ENCODE results near the gene DIP2B.
"Not testable (repeated sequence)": the region's sequence is repeated elsewhere in the genome, so short reads cannot be mapped to it uniquely, and the experiment has no call there.

Gene DIP2B, protein sequence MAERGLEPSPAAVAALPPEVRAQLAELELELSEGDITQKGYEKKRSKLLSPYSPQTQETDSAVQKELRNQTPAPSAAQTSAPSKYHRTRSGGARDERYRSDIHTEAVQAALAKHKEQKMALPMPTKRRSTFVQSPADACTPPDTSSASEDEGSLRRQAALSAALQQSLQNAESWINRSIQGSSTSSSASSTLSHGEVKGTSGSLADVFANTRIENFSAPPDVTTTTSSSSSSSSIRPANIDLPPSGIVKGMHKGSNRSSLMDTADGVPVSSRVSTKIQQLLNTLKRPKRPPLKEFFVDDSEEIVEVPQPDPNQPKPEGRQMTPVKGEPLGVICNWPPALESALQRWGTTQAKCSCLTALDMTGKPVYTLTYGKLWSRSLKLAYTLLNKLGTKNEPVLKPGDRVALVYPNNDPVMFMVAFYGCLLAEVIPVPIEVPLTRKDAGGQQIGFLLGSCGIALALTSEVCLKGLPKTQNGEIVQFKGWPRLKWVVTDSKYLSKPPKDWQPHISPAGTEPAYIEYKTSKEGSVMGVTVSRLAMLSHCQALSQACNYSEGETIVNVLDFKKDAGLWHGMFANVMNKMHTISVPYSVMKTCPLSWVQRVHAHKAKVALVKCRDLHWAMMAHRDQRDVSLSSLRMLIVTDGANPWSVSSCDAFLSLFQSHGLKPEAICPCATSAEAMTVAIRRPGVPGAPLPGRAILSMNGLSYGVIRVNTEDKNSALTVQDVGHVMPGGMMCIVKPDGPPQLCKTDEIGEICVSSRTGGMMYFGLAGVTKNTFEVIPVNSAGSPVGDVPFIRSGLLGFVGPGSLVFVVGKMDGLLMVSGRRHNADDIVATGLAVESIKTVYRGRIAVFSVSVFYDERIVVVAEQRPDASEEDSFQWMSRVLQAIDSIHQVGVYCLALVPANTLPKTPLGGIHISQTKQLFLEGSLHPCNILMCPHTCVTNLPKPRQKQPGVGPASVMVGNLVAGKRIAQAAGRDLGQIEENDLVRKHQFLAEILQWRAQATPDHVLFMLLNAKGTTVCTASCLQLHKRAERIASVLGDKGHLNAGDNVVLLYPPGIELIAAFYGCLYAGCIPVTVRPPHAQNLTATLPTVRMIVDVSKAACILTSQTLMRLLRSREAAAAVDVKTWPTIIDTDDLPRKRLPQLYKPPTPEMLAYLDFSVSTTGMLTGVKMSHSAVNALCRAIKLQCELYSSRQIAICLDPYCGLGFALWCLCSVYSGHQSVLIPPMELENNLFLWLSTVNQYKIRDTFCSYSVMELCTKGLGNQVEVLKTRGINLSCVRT (N-terminal part only)

DNA sequence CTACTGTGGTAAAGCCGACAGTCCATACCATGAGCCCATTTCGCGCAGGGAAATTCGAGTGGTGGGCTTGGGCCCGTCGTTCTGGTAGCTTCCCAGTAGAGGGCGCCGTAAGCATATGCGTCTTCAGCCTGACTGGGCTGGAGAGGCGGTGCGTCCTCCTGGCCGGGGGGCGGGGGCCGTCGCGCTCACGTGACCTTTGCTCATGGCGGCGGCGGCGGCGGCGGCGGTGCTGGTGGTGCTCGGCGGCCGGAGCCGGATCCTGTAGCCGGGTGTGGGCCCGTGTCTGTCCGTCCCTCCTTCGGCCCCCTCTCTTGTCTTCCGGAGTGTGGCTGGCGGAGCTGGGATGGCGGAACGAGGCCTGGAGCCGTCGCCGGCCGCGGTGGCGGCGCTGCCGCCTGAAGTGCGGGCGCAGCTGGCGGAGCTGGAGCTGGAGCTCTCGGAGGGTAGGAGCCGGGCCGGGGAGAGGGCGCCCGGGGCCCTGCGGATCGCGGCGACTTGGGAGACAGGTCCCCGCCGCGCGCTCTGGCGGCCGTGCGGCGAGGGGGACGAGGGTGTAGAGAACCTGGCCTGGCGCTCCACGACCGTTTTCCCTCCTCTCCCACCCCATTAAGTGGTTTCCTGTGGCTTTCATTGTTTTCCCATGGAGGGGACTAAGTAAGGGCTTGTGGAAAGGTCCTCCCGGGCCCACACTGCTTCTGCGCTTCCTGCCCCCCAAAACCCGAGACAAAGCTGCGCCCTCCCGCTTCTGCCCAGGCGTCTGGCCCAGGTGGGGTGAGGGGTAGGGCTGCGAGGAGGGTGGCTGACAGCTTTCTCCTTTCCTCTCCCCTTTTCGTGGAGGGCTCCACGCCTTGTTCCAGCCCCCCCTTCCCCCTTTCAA, at the start of gene DIP2B:
TSS of gene DIP2B (plus strand) at position 188 of the 877 bp plus-strand sequence. CDS start at position 344, 156 bp downstream.
- peak; percentile 95 for DNase-seq

DNA sequence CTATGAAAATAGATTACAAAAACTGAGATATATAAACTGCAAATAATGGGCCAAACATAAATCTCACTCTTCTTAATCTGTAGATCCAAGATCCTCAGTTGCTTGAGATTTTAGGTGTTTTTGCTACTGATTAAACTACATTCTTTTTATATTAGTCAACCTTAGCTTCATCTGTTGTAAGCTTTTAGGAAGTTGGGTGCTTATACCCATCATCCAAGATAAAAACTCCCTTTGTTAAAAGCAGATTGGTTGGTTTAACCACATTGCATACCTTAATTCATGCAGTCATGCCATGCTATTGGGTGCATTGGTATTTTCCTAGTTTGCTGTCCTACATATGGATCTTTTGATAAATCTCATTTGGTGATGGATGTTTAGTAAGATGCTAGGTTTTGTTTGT, 46.2 kb upstream of the DIP2B start:
- no peak for DNase-seq

DNA sequence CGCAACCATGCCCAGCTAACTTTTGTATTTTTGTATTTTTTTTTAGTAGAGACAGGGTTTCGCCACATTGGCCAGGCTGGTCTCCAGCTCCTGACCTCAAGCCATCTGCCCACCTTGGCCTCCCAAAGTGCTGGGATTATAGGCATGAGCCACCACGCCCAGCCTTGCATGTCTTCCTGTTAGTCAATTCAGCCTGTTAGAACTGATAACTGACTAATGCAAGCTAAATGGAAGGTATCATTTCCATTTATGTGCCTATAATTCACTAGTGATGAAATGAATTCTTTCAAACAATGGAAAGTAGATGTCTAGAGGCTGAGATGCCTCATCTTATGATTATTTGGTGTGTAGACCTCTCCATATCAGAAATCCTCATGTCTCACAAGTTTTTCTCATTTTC, 37.3 kb upstream of the DIP2B start:
- no peak for DNase-seq

DNA sequence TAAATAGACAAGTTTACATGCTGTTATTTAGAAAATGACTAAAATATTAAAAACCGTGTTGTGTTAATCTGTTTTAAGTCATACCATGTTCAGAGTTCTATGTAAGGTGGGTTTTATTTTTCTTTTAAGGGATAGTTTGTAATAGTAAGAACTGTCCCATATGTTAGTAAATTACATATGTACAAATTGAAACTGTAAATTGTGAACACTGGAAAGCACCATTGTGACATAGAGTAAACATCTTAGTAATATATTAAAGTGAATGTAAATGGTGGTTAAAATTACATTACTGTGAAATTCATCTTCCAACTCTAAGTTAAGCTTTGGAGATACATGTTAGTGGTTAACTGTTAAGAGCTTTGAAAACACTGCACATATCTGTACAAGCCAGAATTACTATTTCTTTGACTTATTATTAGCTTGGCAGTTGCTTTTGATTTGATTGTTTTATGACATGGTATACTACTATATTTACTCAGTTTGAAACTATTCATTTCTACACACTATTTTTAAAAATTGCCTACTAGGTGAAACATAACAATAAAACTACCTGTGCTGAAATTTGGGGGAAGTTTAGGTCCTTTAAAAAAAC, 27.4 kb upstream of the DIP2B start:
- DNase-seq, result no peak

DNA sequence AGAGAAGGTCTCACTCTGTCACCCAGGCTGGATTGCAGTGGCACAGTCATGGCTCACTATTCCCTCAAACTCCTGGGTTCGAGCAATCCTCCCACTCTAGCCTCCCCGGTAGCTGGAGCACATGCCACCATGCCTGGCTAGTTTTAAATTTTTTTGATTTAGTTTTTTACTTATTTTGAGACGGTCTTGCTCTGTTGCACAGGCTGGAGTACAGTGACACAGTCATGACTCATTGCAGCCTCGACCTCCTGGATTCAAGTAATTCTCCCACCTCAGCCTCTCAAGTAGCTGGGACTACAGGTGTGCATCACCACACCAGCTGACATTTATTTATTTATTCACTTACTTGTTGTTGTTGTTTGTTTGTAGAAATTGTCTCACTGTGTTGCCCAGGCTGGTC, 22.2 kb upstream of the DIP2B start:
- DNase-seq, result no peak

DNA sequence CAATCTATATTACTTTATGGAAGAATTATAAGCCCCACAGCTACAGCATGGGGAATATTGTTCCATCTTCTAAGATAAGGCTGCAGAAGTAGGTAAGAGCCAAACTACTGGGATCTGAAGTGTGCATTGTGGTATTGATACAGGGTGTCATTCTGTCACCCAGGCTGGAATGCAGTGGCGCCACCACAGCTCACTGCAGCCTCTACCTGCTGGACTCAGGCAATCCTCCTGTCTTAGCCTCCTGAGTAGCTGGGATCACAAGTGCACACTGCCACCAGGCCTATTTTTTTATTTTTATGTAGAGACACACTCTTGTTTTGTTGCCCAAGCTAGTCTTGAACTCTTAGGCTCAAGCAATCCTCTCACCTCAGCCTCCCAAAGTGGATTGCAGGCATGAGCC, 21.3 kb upstream of the DIP2B start:
- no peak for DNase-seq

DNA sequence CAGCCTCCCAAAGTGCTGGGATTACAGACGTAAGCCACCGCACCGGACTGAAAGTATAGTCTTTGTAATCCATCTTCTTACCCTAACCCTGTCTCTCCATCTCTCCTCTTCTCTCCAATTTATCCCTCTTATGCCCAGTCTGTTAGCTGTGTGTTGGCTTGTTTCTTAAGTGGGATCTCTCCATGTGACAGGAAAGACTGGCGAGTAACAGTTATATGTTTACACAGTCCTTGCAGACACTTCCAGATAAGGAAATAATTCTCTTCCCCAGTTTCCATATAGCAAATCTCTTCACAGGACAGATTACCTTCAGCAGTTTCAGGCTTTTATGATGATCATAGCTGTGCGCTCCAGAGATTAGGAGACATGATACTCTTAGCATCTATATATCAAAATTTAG, 16.0 kb upstream of the DIP2B start:
- no peak for DNase-seq

DNA sequence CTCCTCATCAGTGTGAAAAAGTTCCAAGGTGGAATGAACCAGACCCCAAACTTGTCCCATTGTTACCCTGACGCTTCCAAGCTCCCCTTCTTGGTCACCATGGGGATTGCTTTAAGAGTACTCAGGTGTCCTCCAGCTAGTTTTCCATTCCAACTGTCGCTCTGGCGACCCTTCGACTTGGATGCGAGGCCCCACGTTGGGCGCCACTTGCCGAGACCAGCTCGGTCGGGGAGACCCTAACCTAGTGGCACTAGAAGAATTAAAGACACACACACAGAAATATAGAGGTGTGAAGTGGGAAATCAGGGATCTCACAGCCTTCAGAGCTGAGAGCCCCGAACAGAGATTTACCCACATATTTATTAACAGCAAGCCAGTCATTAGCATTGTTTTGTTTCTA, 6.7 kb upstream of the DIP2B start:
- not testable (repeated sequence) for DNase-seq

DNA sequence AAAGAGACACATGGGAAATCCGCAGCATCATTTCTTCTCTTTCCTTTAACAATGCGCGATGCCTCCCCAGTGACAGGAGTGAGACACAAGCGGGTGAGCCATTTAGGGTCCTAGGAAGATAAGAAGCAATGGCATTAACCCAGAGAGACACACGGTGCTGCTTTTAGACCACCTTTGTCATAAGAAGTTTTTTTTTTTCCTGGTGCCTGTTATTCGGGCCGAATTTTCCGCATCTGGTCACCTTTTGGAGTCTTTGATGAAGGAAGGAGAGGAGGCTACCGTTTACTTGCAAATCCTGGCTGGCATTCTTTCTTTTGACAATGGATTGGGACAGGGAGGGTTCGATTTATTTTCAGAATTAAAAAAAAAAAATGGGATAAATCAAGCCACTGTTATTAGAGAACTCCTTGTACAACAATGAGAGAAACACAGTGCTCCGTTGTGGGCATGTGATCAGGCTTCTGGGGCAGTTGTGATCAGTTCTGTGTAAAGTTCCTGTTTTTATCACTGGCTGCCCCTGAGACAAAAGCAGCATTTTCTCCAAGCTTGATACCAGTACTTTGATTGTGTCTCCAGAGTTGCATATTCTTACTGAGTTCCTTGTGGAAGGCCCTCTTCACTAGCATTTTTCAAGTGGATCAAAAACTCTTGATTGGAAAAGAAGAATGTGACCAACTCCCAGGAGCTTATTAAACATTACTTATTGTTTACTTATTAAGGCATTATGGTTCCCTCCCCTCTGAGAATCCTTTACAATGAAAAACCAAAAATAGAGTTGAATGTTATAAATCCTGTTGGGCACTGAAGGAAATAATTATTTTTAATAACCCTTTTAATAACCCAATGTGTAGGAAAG, 1.1 kb downstream of the DIP2B start:
- DNase-seq, result no peak

DNA sequence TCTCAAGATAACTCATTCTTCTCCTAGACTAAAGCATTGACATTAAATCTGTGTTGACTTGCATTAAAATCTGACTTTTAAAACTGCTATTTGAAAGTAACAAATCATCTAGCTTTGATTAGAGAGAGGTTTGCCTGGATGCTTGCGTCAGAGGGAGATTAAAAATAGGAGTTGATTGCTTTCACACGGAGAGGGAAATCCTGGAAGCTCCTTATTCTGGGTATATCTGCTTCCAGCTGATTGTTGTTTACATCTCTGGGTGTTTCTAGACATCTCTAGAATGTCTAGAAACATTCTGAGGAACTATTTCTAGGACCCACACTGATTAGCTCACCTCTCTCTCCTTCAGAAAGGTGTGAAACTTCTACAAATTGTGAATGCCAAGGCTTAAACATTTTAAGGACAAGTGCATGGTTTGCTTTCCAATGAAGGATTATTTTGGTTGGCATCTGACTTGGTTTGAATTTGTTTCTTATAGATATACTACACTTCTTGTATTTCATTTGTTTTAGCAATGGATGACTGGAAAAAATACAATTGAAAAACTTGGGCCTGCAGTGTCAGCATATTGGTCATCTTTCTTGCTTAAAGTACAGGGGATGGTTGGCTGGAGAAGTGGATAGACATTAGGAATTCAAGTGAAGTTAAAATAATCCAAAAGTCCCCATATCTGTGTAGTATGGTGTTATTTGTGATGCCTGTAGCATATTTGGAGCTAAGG, 2.1 kb downstream of the DIP2B start:
- no peak for DNase-seq

DNA sequence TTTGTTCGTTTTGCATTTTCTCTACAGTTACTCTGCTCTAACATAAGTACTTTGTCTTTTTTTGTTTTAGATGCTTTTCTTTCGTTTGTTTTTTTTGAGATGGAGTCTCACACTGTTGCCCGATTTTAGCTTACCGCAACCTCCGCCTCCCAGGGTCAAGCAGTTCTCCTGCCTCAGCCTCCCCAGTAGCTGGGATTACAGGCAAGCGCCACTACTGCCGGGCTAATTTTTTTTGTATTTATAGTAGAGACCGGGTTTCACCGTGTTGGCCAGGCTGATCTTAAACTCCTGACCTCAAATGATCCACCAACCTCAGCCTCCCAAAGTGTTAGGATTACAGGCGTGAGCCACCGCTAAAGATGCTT, 2.7 kb downstream of the DIP2B start:
- no peak for DNase-seq

DNA sequence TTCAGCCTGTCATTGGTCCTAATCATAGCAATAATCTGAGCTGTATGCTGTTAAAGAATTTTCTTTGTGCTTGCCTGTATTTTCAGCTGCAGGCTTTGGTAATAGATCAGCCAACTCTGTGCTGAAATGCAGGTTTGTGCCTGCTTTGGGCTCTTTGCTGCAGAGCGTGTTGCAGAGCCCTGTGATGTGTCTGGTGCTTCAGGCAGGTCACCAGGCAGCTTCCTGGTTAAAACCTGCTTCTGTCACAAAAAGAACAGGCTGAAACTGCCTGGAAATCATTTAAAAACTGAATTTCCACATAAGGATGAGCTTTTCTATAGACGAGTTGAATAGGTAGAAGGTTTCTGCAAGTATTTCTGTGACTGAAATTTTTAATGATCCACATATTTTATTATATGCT, 3.1 kb downstream of the DIP2B start:
- no peak for DNase-seq

DNA sequence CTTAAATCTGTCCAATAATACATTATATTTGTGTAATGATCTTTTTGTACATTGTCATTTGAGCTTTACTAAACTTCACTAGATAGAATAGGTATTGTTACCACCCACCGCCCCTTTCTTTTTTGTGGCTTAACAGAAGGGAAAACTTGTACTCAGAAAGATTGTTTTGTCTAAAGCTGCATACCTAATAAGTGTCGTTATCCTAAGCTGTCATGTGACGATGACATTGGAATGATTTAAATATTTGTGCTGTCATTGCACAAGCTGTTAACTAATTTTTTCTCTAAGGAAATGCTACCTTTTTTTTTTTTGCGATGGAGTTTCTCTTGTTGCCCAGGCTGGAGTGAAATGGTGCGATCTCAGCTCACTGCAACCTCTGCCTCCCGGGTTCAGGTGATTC, 3.6 kb downstream of the DIP2B start:
- no peak for DNase-seq

DNA sequence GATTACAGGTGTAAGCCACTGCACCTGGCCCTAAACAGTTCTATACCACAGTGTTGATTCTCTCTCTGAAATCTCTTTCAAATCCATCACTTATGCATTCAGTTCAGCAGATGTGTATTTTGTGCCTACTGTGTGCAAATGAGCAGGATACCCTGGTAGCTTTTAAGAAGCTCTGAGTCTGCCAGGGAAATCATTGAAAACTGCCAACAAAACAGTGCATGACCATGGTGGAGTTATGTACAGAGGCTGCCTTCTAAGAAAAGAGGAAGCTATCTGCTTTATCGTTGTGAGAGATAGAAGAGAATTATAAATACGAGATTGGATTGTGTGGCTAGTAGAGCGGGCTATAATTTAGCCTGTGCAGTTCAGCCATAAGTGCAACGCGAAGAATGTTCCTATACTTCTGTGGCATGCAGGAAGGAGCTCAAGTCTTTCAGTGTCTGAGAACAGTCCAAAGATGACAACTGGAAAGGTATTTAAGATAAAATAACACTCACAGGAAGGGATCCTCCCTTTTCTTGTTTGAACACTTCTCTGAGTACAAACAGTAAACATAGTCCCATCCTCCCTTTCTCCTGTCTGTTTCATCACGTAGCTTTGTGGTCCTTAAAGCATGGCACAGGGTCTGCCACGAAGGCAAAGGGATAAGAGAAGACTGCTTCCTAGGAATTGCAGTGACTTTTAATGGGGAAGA, 4.3 kb downstream of the DIP2B start:
- DNase-seq, result no peak

DNA sequence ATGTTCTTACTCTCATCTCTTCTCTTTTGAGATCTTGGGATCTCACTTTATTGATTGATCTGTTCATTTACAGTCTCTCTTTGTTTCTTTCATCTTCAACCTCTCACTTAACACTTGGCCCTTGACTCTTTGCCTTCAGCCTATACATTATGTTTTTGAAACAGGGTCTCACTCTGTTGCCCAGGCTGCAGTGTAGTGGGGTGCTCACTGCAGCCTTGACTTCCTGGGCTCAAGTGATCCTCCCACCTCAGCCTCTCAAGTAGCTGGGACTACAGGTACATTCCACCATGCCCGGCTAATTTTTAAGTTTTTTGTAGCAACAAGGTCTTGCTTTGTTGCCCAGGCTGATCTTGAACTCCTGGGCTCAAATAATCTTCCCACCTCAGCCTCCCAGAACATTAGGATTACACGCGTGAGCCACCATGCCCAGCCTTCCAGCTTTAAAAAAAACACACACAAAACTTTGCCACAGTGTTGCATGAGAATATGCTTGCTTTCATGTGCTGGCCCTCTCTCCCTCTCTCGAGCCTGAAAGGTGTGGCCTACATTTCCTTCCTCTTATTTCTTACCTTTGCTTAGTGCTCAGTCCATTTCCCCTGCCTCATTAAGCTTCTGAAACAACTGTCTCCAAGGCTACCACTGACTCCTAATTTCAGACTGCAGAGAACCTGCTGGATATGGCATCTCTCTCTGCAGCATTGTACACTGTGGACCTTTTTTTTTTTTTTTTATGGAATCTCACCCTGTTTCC, 9.9 kb downstream of the DIP2B start:
- DNase-seq, result peak; percentile 20

DNA sequence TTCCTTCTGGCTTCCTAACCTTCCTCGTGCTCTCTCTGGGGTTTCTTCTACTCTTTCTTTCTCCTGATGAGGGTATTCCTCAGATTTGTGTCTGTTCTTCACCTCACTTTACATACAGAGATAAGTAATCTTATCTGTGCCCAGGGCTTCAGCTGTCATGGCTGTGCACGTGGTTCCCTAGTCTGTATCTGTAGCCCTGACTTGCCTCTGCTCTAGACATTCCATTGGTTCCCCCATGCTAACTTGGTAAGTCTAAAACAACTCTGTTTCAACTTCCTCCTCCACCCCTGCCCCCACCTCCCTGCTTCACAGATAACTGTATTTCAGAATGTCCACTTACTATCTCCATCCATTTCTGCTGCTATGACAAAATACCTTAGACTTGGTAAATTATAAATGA, 10.8 kb downstream of the DIP2B start:
- DNase-seq, result no peak

DNA sequence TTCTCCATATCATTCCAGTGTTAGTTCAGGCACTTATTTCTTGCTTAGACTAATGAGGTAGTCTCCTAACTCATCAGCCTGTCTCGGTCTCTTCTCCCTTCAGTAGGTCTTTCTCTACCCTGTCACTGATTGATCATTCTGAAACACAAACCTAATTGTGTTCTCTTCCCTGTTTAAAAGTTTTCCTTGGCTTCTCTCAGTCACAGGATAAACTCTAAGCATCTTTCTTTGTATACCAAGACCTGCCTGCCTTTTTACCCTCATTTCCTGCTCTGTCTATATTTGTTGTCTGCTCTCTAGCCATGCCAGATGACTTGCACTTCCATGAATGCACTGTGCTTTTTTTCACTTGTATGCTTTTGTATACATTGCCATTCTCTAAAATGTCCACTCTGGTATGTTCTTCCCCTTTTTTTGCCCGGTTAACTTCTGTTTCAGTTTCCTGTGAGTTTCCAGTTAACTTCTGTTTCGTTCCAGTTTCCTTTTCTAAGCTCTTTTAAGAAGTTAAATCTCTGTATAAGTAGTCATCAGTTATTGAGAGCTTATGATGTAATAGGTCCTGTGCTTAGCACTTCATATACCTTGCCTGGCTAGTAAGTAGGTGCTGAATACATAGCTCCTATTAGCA, 12.8 kb downstream of the DIP2B start:
- peak; percentile 14 for DNase-seq

DNA sequence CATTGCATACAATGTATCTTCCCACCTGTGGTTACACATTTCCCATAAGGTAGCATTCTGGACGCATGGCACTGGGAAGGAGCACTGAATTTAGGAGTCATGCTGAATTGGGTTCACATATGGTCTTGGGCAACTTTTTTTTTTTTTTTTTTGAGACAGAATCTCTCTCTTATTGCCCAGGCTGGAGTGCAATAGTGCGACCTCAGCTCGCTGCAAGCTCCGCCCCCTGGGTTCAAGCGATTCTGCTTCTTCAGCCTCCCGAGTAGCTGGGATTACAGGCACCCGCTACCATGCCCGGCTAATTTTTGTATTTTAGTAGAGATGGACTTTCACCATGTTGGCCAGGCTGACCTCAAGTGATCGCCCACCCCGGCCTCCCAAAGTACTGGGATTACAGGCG, 13.3 kb downstream of the DIP2B start:
- no peak for DNase-seq

Measured in CD4-positive, alpha-beta T cell treated with Interleukin-12 subunit alpha and Interleukin-12 subunit beta, for 1 hour (primary cell).